Liver (tissue), 3 donors: ENCODE data around the gene FOXA2.

Experiments
- CTCF ChIP-seq: fragments of 150-350 bp; IDR thresholded peaks from 2 replicates; pipeline ENCODE4 v1.5.1; 2017; ENCODE audit warnings: improper control_type of control experiment, low read depth, low read length; ENCODE audit not compliant: missing input control
- HNF4G ChIP-seq: IDR thresholded peaks from 2 replicates; pipeline ENCODE4 v1.6.1; 2016; ENCODE audit warnings: antibody characterized with exemption
- JUND ChIP-seq, 2 donors: IDR thresholded peaks; 2 replicates each; pipeline ENCODE4 v1.6.1; 2016; ENCODE audit warnings: antibody characterized with exemption in 2 of 2
- MAX ChIP-seq: IDR thresholded peaks from 2 replicates; pipeline ENCODE4 v1.6.1; 2016; ENCODE audit warnings: antibody characterized with exemption
- REST ChIP-seq: IDR thresholded peaks from 2 replicates; pipeline ENCODE4 v1.6.1; 2016; ENCODE audit warnings: antibody characterized with exemption, mild to moderate bottlenecking
- RXRA ChIP-seq, 2 donors: IDR thresholded peaks; 2 replicates each; pipeline ENCODE4 v1.6.1; 2017 to 2018; ENCODE audit warnings: antibody characterized with exemption in 2 of 2, mild to moderate bottlenecking in 1 of 2
- SP1 ChIP-seq: IDR thresholded peaks from 2 replicates; pipeline ENCODE4 v1.6.1; 2018; ENCODE audit warnings: antibody characterized with exemption, mild to moderate bottlenecking
- TAF1 ChIP-seq: conservative IDR thresholded peaks from 2 replicates; pipeline ENCODE4 v1.6.1; 2016; ENCODE audit warnings: antibody characterized with exemption, mild to moderate bottlenecking
- YY1 ChIP-seq: IDR thresholded peaks from 2 replicates; pipeline ENCODE4 v1.6.1; 2016; ENCODE audit warnings: antibody characterized with exemption, mild to moderate bottlenecking
- ZBTB33 ChIP-seq: IDR thresholded peaks from 2 replicates; pipeline ENCODE4 v1.6.1; 2016; ENCODE audit warnings: antibody characterized with exemption
- donor health status: healthy.
- donor health status: healthy.

- TF ChIP-seq HNF4G: no peak
- TF ChIP-seq ZBTB33: no peak
- no peak for TF ChIP-seq CTCF
- TF ChIP-seq JUND (IDR thresholded peaks at IDR 0.05): no peak
- no peak for TF ChIP-seq YY1
- no peak for TF ChIP-seq SP1
- TF ChIP-seq REST: no peak
- no peak for TF ChIP-seq MAX
- no peak for TF ChIP-seq TAF1
- TF ChIP-seq RXRA (IDR thresholded peaks at IDR 0.05): no peak
Measured at GRCh38 chr20:22572491-22572890, 11.9 kb downstream of the FOXA2 start.
